Neuronal stem cell (in vitro differentiated cells): Measurements from ENCODE around the gene PEX14.

ENCODE experiments used
- DNase-seq: peaks from one replicate; pipeline ENCODE4 v3.0.0-alpha.2; 2013; ENCODE audit warnings: low spot score
- H2AFZ ChIP-seq: one replicate; pipeline ENCODE4 v1.6.1; 2013; ENCODE audit warnings: mild to moderate bottlenecking, low read length, inconsistent platforms
- H2AK5ac ChIP-seq: 2 replicates; pipeline ENCODE4 v1.6.1; 2013; ENCODE audit warnings: low read depth, mild to moderate bottlenecking, inconsistent platforms, low read length, moderate library complexity, mixed read lengths
- H2BK120ac ChIP-seq: 2 replicates; pipeline ENCODE4 v1.6.1; 2013; ENCODE audit warnings: low read depth, mild to moderate bottlenecking, inconsistent platforms, low read length, moderate library complexity, mixed read lengths
- H2BK12ac ChIP-seq: one replicate; pipeline ENCODE4 v1.6.1; 2013; ENCODE audit warnings: low read length, inconsistent platforms
- H2BK15ac ChIP-seq: 2 replicates; pipeline ENCODE4 v1.6.1; 2013; ENCODE audit warnings: mild to moderate bottlenecking, low read length, inconsistent platforms, mixed read lengths
- H2BK5ac ChIP-seq: one replicate; pipeline ENCODE4 v1.6.1; 2013; ENCODE audit warnings: inconsistent platforms, mild to moderate bottlenecking, low read length, moderate library complexity
- H3K14ac ChIP-seq: one replicate; pipeline ENCODE4 v1.6.1; 2013; ENCODE audit warnings: low read length, inconsistent platforms
- H3K18ac ChIP-seq: 2 replicates; pipeline ENCODE4 v1.6.1; 2013; ENCODE audit warnings: low read length, inconsistent platforms
- H3K23ac ChIP-seq: 2 replicates; pipeline ENCODE4 v1.6.1; 2013; ENCODE audit warnings: low read depth, mild to moderate bottlenecking, mixed read lengths, low read length, inconsistent platforms; ENCODE audit not compliant: poor library complexity
- H3K27ac ChIP-seq: replicated peaks from 3 replicates; pipeline ENCODE4 v1.5.1; 2013; ENCODE audit warnings: low read length, inconsistent platforms
- H3K27me3 ChIP-seq, 3 experiments: 2 replicates each; pipeline ENCODE4 v1.6.1; 2013; ENCODE audit warnings: low read length in 3 of 3, mild to moderate bottlenecking in 2 of 3, inconsistent platforms in 1 of 3, low read depth in 1 of 3, mixed read lengths in 1 of 3, moderate library complexity in 1 of 3; ENCODE audit not compliant: control insufficient read depth in 3 of 3, insufficient read depth in 3 of 3
- H3K36me3 ChIP-seq, 2 donors: replicated peaks in 1 of 2; 2 replicates each; pipeline ENCODE4 v1.6.1; 2013; ENCODE audit warnings: low read length in 2 of 2; ENCODE audit not compliant: control insufficient read depth in 2 of 2, insufficient read depth in 2 of 2
- H3K4ac ChIP-seq: 2 replicates; pipeline ENCODE4 v1.6.1; 2013; ENCODE audit warnings: inconsistent platforms, mild to moderate bottlenecking, low read length, moderate library complexity
- H3K4me1 ChIP-seq, 2 donors: 1 replicate in 1 of 2; 2 replicates in 1 of 2; pipeline ENCODE4 v1.6.1; 2013; ENCODE audit warnings: low read length in 2 of 2, low read depth in 1 of 2; ENCODE audit not compliant: control insufficient read depth in 2 of 2, insufficient read depth in 1 of 2
- H3K4me2 ChIP-seq: one replicate; pipeline ENCODE4 v1.6.1; 2013; ENCODE audit warnings: mild to moderate bottlenecking, low read length, inconsistent platforms; ENCODE audit not compliant: insufficient read depth, poor library complexity, severe bottlenecking
- H3K4me3 ChIP-seq, 2 donors: 2 replicates each; pipeline ENCODE4 v1.5.1; 2013; ENCODE audit warnings: low read length in 2 of 2, mild to moderate bottlenecking in 2 of 2, inconsistent platforms in 1 of 2, moderate library complexity in 1 of 2
- H3K79me1 ChIP-seq: one replicate; pipeline ENCODE4 v1.6.1; 2013; ENCODE audit warnings: low read depth, mild to moderate bottlenecking, inconsistent platforms, low read length, moderate library complexity
- H3K9ac ChIP-seq: one replicate; pipeline ENCODE4 v1.6.1; 2013; ENCODE audit warnings: mild to moderate bottlenecking, low read depth, low read length, inconsistent platforms; ENCODE audit not compliant: poor library complexity
- H3K9me3 ChIP-seq, 2 donors: replicated peaks in 1 of 2; 2 replicates each; pipeline versions ENCODE3 to v1.6.1; 2013; ENCODE audit warnings: low read length in 2 of 2, mild to moderate bottlenecking in 2 of 2, inconsistent platforms in 1 of 2, low read depth in 1 of 2, mixed read lengths in 1 of 2, moderate library complexity in 1 of 2; ENCODE audit not compliant: control insufficient read depth in 2 of 2, insufficient read depth in 1 of 2
- H4K8ac ChIP-seq: one replicate; pipeline ENCODE4 v1.6.1; 2013; ENCODE audit warnings: low read depth, mild to moderate bottlenecking, inconsistent platforms, low read length, moderate library complexity
- H4K91ac ChIP-seq: one replicate; pipeline ENCODE4 v1.6.1; 2013; ENCODE audit warnings: low read length, low read depth, mild to moderate bottlenecking, inconsistent platforms; ENCODE audit not compliant: poor library complexity
- WGBS, 2 donors: extraction: QIAGEN DNeasy Blood & Tissue Kit; methylation state at CpG; one replicate each; pipeline ENCODE4 v1.1.7; 2013; ENCODE audit warnings: missing lambda C conversion rate in 2 of 2, mixed read lengths in 1 of 2; ENCODE audit not compliant: insufficient read length in 2 of 2, insufficient replicate concordance in 1 of 2; ENCODE audit errors: extremely low coverage in 2 of 2; 5-methylcytosine and 5-hydroxymethylcytosine counted together

The PEX14 gene

DNA sequence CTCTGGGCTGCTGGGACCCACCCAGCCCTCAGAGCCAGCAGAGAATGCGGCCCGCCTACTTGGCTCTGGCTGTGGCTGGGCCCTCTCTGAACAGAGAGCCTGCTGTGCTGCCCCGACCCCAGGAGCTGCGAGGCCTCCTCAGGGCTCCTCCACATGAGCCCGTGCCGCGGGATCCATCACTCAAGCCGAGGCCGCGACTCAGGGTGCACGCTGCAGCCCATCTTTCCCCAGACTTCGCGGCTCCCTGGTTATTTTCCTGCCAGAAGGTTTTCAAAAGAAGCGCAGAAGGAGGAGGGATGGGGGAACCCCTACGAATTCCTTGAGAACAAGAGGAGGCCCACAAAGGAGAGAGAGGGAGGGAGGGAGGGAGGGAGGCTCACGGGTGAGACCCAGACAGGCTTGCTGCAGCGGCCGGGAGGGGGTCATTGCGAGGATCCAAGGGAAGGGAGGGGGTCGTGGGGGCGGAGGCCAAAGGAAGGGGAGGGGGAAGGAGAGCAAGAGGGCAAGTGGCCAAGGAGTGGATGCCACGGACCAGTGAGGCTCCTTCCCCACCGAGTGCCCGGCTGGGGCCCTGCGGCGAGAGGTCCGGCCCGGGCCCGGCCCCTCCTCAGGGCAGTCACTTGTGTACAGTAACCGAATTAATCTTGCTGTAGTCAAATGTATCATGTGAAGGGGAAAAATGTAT, 174.9 kb downstream of the PEX14 start:
- H3K27ac ChIP-seq, result peak overlapping the region; percentile 90
- peak overlapping the region; percentile 89 for H2BK15ac ChIP-seq
- H2BK12ac ChIP-seq, result peak overlapping the region; percentile 88
- H2BK5ac ChIP-seq, result peak overlapping the region; percentile 9
- no peak overlapping the region for H3K4ac ChIP-seq
- H3K36me3 ChIP-seq, result peaks cover 0 to 6% of the 10 kb centered on the region in 2 donors
- peak overlapping the region; percentile 87 for H2AFZ ChIP-seq
- peak overlapping the region; percentile 16 for H2BK120ac ChIP-seq
- peak overlapping the region; percentile 43 for H3K23ac ChIP-seq
- peak overlapping the region; percentile 82 for H3K18ac ChIP-seq
- H3K27me3 ChIP-seq, result peaks cover 0 to 9% (median 0%) of the 10 kb centered on the region in 3 experiments
- no peak overlapping the region for H3K4me3 ChIP-seq
- peak overlapping the region; percentile 64 for H3K9ac ChIP-seq
- no peak overlapping the region for H4K91ac ChIP-seq
- H2AK5ac ChIP-seq, result peak overlapping the region; percentile 31
- peaks cover 33 to 34% of the 10 kb centered on the region in 2 donors for H3K4me1 ChIP-seq
- peak overlapping the region; percentile 73 for H3K4me2 ChIP-seq
- H3K79me1 ChIP-seq, result peaks cover 3% of the 10 kb centered on the region
- no CpG with 5 or more reads among the region's 30 CpGs for WGBS, 2 donors
- peak; percentile 80 for DNase-seq
- no peak overlapping the region for H4K8ac ChIP-seq
- peak overlapping the region; percentile 94 for H3K14ac ChIP-seq
- no peaks in the 10 kb centered on the region for H3K9me3 ChIP-seq

DNA sequence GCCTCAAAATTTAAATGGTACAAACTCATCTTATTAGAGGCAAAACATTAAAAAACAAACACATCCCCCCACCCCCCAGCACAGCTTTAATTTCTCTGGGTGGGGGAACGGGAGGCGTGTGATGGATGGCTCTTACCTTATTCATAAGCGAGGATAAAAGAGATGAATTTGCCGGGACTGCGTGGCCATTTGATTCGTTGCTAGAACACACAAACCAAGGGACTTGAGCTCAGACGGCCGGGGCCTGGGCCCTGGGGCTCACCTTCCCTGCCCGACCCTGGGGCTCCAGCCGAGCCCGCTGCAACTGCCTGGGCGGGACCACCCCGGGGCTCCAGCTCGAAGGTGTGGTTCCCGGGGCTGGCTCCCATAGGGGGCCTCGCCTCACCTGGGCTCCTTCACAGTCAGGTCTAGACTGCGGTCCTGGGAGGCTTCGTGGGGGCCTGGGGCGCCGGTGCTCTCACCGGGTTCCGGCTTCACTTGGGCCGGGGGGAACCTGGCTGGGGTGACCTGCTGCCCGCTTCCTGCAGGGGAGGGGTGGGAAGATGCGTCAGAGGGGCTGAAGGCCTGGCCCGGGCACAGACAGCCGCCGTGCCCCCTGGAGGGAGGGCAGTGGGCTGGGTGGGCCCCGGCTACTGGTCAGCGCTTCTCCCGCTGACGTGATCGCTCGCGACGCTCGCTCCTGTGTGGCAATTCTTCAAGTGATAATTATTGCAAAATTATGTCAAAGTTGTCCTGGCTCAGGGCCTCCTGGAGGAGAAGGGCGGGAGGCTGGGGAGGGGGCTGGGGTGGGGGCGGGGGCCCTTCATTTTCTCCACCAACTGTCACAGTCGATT, 176.0 kb downstream of the PEX14 start:
- Histone ChIP-seq H3K18ac (peak overlapping the region; percentile 93), H3K4me3 (no peak overlapping the region), H3K27me3 (peaks cover 0 to 9% (median 0%) of the 10 kb centered on the region in 3 experiments), H3K23ac (no peak overlapping the region), H2AK5ac (peak overlapping the region; percentile 90), H3K27ac (no peak overlapping the region), H3K79me1 (peaks cover 3% of the 10 kb centered on the region), H3K36me3 (peaks cover 0 to 6% of the 10 kb centered on the region in 2 donors), H4K91ac (no peak overlapping the region), H3K9ac (peak overlapping the region; percentile 18), H3K9me3 (no peaks in the 10 kb centered on the region), H2BK5ac (no peak overlapping the region), H2AFZ (peak overlapping the region; percentile 82), H3K4me1 (peaks cover 33 to 34% of the 10 kb centered on the region in 2 donors), H3K4ac (no peak overlapping the region), H3K4me2 (peak overlapping the region; percentile 54), H2BK15ac (peak overlapping the region; percentile 85), H3K14ac (peak overlapping the region; percentile 21), H2BK12ac (peak overlapping the region; percentile 70), H4K8ac (no peak overlapping the region), H2BK120ac (peak overlapping the region; percentile 64)
- DNase-seq, result no peak
- WGBS, 2 donors, result no CpG with 5 or more reads among the region's 40 CpGs

DNA sequence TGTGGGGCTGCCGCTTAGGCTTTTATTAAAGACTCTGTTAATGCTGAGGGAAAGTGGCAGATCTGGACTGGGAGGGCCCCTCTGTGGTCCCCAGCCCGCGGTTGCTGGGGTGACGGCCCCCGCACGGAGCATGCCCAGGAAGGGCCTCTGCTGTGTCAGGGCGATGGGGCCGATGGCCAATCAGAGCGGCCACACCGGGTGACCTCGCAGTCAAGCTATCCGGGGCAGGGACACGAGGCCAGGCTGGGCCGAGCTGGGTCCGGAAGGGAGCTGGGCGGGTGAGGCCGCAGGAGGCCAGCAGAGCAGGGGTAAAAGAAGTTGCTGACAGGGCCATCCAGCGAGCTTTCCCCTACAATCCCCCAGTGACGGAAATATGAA, 176.6 kb downstream of the PEX14 start:
- no peak overlapping the region for H3K27ac ChIP-seq

DNA sequence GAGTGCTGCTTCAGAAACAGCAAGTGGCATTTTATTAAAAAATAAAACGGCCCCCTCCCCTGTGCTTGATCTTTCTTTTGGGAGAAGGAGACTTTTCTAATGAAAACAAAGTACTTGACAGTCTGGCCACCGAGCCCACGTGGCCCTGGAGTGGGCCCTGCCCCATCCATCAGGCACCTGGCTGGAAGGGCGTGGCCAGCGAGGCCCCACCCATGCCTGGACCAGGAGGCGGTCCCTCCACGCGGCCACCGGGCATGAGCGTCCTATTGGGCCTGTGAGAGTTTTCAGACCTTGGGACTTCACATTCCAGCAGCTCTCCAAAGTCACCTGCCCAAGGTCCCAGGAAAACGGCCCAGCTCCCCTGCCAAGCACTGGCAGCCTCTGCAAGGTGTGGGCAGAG, 177.0 kb downstream of the PEX14 start:
- Histone ChIP-seq H2BK5ac (no peak overlapping the region), H3K14ac (no peak overlapping the region), H2AK5ac (peak overlapping the region; percentile 51), H3K4me1 (peaks cover 29 to 34% of the 10 kb centered on the region in 2 donors), H2BK15ac (no peak overlapping the region), H3K9ac (no peak overlapping the region), H4K91ac (no peak overlapping the region), H3K79me1 (peaks cover 3% of the 10 kb centered on the region), H2AFZ (peak overlapping the region; percentile 82), H3K18ac (peak overlapping the region; percentile 29), H3K4ac (no peak overlapping the region), H3K23ac (no peak overlapping the region), H3K27ac (no peak overlapping the region), H4K8ac (no peak overlapping the region), H3K4me3 (no peak overlapping the region), H3K9me3 (no peaks in the 10 kb centered on the region), H3K4me2 (peak overlapping the region; percentile 22), H2BK12ac (no peak overlapping the region), H3K36me3 (peaks cover 0 to 4% of the 10 kb centered on the region in 2 donors), H3K27me3 (peaks cover 0 to 7% (median 0%) of the 10 kb centered on the region in 3 experiments), H2BK120ac (peak overlapping the region; percentile 64)
- WGBS, 2 donors, result no CpG with 5 or more reads among the region's 11 CpGs
- no peak for DNase-seq

More for the DNA sequence above, 176.6 kb downstream of the PEX14 start:
- H3K18ac ChIP-seq, result peak overlapping the region; percentile 59
- H2AK5ac ChIP-seq, result peak overlapping the region; percentile 51
- H2AFZ ChIP-seq, result peak overlapping the region; percentile 82
- no peak overlapping the region for H2BK12ac ChIP-seq
- DNase-seq, result no peak
- peaks cover 3% of the 10 kb centered on the region for H3K79me1 ChIP-seq
- no peak overlapping the region for H3K4ac ChIP-seq
- no CpG with 5 or more reads among the region's 19 CpGs for WGBS, 2 donors
- H2BK15ac ChIP-seq, result no peak overlapping the region
- peaks cover 29 to 34% of the 10 kb centered on the region in 2 donors for H3K4me1 ChIP-seq
- no peaks in the 10 kb centered on the region for H3K9me3 ChIP-seq
- H3K36me3 ChIP-seq, result peaks cover 0 to 4% of the 10 kb centered on the region in 2 donors
- no peak overlapping the region for H4K91ac ChIP-seq
- no peak overlapping the region for H3K23ac ChIP-seq
- H3K27me3 ChIP-seq, result peaks cover 0 to 7% (median 0%) of the 10 kb centered on the region in 3 experiments
- no peak overlapping the region for H4K8ac ChIP-seq
- no peak overlapping the region for H2BK5ac ChIP-seq
- H3K4me3 ChIP-seq, result no peak overlapping the region
- no peak overlapping the region for H3K14ac ChIP-seq
- H3K9ac ChIP-seq, result no peak overlapping the region
- peak overlapping the region; percentile 64 for H2BK120ac ChIP-seq
- peak overlapping the region; percentile 22 for H3K4me2 ChIP-seq
